ENCODE measurements around the gene MRM1.
"Not testable (repeated sequence)": the region's sequence is repeated elsewhere in the genome, so short reads cannot be mapped to it uniquely, and the experiment has no call there.

MRM1 gene

GRCh38 chr17:36602030-36602748 is 806 bp downstream of the MRM1 start:
- DNase-seq, result no peak

- DNase-seq, result peak; percentile 84
These were observed 1.6 kb downstream of the MRM1 start for GRCh38 chr17:36602924-36603384.

- not testable (repeated sequence) for DNase-seq
These were observed 3.6 kb downstream of the MRM1 start for GRCh38 chr17:36605028-36605427.

DNA sequence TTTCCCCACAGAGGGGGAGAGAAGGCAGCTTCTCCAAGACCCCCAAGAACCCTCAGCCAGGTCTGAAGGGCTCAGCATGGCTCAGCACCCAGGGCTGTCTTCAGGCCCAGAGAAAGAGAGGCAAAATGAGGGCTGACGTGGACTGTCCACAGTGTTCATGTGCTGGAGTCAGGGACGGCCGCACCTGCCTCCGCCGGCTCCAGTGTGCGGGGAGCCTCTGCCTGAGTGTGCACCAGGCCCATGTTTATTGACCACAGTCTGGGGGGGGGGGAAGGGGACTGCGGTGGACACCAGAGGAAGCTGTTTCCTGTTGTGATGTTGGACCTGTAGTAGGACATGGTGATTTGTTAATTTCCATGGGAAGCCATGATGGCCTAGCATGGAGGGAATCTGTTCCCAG is 6.9 kb downstream of the MRM1 start:
- DNase-seq, result no peak

DNA sequence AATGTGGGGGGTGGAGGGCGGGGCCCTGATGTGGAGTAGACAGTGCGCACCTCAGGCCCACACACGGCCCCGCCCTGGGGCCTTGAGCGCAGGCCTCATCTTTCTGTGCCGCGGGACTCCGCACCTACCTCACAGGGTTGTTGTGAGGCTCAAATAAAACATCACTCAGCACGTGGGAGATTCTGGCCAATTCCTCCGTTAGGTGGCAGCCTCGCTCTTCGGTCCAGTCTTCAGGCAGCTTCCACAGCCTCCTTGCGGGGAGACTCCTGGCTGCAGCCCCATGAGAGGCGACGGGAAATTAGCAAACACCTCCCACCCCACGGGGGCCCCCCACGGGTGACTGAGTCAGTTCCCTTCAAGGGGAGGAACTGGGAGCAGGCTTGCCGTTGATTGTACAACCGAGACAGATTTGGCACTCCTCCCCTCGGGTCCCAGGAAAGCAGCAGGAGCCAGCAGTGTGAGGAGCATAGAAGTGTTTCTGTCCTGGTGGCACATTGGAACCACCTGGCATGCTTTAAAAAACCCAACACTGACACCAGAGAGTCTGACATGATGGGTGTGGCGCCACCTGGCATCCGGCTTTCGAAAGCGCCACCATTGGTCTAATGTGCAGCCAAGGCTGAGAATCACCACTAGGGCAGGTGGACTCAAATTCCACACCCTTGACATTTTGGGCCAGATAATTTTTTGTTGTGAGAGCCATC is 7.6 kb downstream of the MRM1 start:
- DNase-seq, result no peak

DNA sequence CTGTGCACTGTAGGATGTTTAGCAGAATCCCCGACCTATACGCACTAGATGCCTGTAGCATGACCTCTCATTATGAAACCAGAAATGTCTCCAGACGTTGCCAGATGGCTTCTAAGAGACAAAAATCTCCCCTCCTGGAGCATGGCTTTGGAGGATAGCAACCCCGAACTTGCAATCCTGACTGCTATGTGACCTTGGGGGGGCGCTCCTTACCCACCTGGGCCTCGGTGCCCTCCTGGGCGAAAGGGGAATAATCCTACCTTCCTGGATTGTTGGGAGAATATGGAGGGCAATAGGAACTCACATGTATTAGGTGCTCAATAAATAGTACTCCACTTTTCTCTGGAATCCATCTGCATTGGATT is 8.1 kb downstream of the MRM1 start:
- no peak for DNase-seq

DNA sequence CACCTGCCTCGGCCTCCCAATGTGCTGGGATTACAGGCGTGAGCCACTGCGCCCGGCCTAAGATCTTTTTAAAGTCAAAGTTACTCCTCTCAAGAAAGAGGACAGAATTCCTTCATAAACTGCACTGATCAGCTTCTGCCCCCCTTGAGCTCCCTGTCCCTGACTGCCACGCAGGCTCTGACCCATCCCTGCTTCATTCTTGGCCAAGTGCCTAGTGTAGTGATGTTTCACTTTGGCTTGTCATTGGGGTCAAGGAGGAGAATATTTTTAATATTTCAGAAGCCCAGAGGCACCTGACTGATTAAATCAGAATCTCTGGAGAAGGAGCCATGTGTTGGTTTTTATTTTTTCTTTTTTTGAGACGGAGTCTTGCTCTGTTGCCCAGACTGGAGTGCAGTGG is 9.1 kb downstream of the MRM1 start:
- DNase-seq, result no peak

- no peak for DNase-seq
These were observed 10.1 kb downstream of the MRM1 start for GRCh38 chr17:36611345-36612072.

DNA sequence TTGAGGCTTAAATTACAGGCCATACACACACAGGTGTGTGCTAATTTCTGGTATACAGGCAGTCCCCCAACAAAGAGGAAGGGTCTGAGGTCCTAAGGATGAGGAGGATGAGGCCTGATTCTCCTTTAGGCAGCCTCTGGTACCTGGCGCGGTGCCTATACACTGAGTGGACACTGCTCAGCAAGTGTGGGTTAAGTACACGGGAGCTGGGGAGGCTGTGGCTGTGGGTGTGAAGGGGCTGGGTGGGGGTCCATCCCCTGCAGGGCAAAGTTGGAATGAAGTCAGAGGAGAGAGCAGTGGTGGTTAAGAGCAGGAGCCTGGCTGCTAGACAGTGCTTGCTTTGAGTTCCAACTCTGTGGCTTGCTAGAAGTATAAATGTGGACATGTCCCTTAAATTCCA is 10.9 kb downstream of the MRM1 start:
- no peak for DNase-seq

DNA sequence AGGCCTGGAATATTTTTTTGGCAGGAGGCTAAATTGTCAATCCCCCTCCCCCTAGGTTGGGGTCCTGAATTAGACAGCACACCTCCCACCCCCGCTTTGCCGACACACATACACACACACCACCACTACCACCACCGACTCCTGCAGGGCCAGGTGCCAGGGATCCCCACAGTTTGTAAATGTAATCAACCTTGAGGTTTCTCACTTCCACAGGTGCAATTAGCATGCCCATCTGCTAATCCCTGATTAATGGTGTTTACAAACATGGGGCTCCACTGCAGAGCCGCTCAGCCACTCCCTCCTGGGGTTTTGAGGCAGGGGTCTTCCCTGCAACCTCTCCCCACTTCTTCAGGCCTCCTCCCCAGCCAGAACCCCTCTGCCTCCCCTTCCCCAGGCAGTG is 11.8 kb downstream of the MRM1 start:
- DNase-seq, result no peak

DNA sequence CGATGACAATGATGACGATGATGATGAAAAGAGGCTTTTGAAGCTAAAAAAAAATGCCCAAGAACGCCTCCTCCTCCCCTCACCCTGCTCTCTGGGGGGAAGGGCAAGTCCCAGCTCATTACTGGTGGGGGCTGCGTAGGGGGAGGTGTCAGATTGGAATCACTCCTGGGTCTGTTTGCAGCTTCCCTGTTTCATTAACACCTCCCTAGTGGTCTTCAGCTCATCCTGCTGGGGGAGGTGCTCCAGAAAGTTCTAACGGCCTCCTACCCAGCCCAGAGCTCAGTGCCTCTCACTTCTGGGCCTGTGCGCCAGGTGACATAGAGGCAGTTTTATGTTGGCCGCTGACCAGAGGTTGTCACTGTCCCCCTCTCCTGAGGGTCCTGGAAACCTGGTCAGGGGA is 12.7 kb downstream of the MRM1 start:
- no peak for DNase-seq

DNA sequence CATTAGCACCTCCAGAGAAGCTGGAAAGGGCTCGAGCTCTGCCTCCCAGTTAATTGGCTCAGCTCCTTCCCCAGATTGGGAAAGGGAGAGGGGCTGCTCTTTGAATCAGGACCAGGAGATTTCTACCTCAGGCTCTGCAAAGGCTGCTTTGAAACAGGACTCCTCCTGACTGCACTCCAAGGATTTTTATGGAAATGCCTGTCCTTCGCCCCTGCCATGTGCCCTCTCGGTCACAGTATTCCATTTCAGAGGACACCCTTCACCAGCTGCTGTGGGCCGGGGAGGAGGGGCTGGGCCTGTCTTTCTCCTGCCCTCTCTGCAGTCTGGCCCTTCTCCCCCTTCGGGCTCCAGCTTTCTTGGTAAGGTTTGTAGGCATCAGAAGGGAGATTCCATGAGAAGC is 13.6 kb downstream of the MRM1 start:
- DNase-seq, result no peak

GRCh38 chr17:36616061-36617029 is 15.0 kb downstream of the MRM1 start:
- DNase-seq, result no peak

DNA sequence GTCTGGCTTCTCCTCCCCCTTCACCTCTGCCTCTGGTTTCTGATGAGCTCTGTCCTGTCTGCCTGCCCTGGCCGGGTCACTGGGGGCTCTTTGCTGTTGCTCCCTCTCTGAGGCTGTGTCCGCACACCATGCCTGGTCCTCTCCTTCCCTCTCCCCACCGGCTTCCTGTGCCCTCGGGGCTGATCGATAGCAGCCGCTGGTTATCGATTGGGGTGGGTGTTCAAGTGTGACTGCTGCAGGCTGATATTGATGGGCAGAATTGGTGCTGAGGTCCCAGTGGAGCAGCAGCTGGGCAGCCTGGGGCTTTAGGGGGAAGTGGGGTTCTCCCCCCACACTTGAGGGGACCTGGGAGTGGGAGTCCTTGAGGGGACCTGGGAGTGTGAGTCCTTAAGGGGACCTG is 16.4 kb downstream of the MRM1 start:
- no peak for DNase-seq

DNA sequence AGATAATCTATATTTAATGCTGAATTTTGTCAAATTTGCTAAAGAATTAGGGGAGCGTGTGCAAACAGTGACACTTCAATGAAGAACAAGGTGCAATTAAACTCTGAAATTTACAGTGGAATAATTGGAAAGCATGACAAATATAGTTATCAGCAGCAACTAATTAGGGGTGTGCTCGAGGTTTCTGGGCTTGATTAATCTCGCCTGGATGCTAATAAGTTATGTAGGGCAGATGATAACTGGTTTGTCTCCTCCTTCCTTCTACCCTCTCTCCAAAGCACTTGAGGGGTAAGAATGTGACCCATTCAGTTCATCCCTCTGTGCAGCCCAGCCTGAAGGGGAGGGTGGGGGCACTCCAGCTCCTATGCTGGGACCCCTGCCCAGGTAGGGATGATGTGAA is 21.9 kb downstream of the MRM1 start:
- DNase-seq, result no peak

GRCh38 chr17:36625188-36625587 is 23.8 kb downstream of the MRM1 start:
- DNase-seq, result no peak

GRCh38 chr17:36627101-36627500 is 25.7 kb downstream of the MRM1 start:
- DNase-seq, result no peak

- no peak for DNase-seq
These were observed 27.2 kb downstream of the MRM1 start for GRCh38 chr17:36628576-36628975.

- DNase-seq, result peak; percentile 81
These were observed 28.0 kb downstream of the MRM1 start for GRCh38 chr17:36629252-36629847.

DNA sequence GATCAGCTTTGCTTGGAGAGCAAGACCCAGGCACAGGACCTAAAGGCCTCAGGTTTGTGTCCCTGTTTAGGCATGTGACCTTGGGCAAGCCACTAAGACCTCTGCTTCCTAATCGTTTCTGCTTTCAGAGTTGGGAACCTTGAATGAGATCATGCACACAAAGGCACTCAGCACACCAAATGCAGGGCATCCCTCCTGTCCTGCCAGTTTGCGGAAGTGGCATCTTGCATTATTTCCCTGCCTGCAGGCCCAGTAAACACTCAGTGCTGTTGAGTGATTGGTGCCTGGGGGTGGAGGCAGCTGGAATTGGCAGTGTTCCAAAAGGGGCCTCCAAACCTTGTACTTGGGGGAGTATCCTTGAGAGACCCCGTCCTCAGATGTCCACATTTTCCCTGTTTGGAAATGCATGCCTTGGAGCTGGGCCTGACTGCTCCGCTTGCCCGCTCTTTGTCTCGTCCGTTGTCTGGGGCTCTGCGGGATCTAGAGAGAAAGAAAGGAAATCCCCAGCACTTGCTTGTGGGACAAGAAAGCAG is 28.7 kb downstream of the MRM1 start:
- DNase-seq, result no peak

- DNase-seq, result no peak
These were observed 29.6 kb downstream of the MRM1 start for GRCh38 chr17:36631022-36631421.

All from CD4-positive, alpha-beta T cell treated with Interleukin-17A for 1 hour (primary cell).